ENCODE data around the gene TEX38. TPM values are rescaled to one million over a fixed set of nuclear protein-coding genes. Genes with fewer than 3 reads are reported as not detected.
"Not testable (repeated sequence)": the region's sequence is repeated elsewhere in the genome, so short reads cannot be mapped to it uniquely, and the experiment has no call there.

The TEX38 gene
- total RNA-seq, 4 donors from 2014 or later: not detected

GRCh38 chr1:46689897-46690296, 18.2 kb downstream of the TEX38 start:
- in situ Hi-C loops (cut with MboI; ENCODE audit: low pct_ligation_motif_present in 1 of 4, low pct_unique_long_range_greater_than_20kb in 1 of 4, low sequenced_read_pairs in 3 of 4): no loop called here

GRCh38 chr1:46690931-46691421, 19.3 kb downstream of the TEX38 start:
- Histone ChIP-seq H3K27ac (no peak overlapping the region), H3K9me3 (no peaks in the 10 kb centered on the region), H3K27me3 (no peaks in the 10 kb centered on the region), H3K36me3 (peaks cover 0 to 25% (median 11%) of the 10 kb centered on the region in 4 donors), H3K4me1 (peaks cover 15 to 66% (median 31%) of the 10 kb centered on the region in 4 donors), H3K4me3 (no peak overlapping the region)
- no peak for TF ChIP-seq CTCF (IDR thresholded peaks at IDR 0.05)
- no peak for TF ChIP-seq POLR2A (IDR thresholded peaks at IDR 0.05)
- TF ChIP-seq POLR2AphosphoS5 (IDR thresholded peaks at IDR 0.05): no peak
- DNase-seq: no peak
- 71 to 90% methylated on average over 1 to 2 of the region's 2 CpGs for WGBS, 2 donors (ENCODE audit: low coverage in 1 of 2)
- in situ Hi-C loops (cut with MboI; ENCODE audit: low pct_ligation_motif_present in 1 of 4, low pct_unique_long_range_greater_than_20kb in 1 of 4, low sequenced_read_pairs in 3 of 4): no loop called here
- intact Hi-C loops (cut with DNase I; ENCODE audit: low total_unique reads): no loop called here

More at GRCh38 chr1:46689897-46690296, 18.2 kb downstream of the TEX38 start:
- intact Hi-C loops (cut with DNase I; ENCODE audit: low total_unique reads): no loop called here
- Histone ChIP-seq H3K4me3 (no peak overlapping the region), H3K36me3 (peaks cover 0 to 25% (median 5%) of the 10 kb centered on the region in 4 donors), H3K27ac (no peak overlapping the region), H3K27me3 (no peaks in the 10 kb centered on the region), H3K9me3 (no peaks in the 10 kb centered on the region), H3K4me1 (peaks cover 15 to 71% (median 32%) of the 10 kb centered on the region in 4 donors)
- no peak for DNase-seq
- WGBS, 2 donors (ENCODE audit: low coverage in 1 of 2): 63 to 92% methylated on average over 1 of the region's 1 CpG
- no peak for TF ChIP-seq CTCF (IDR thresholded peaks at IDR 0.05)
- TF ChIP-seq POLR2A (IDR thresholded peaks at IDR 0.05): no peak
- no peak for TF ChIP-seq POLR2AphosphoS5 (IDR thresholded peaks at IDR 0.05)
- no peak for TF ChIP-seq EP300 (IDR thresholded peaks at IDR 0.05; ENCODE audit: low read depth)

GRCh38 chr1:46691997-46692790, 20.5 kb downstream of the TEX38 start:
- TF ChIP-seq CTCF (IDR thresholded peaks at IDR 0.05) (peak in 1 of 5 experiments; percentile 20), POLR2A (IDR thresholded peaks at IDR 0.05) (no peak), POLR2AphosphoS5 (IDR thresholded peaks at IDR 0.05) (no peak)
- DNase-seq: no peak
- Histone ChIP-seq H3K27me3 (no peaks in the 10 kb centered on the region), H3K9me3 (no peaks in the 10 kb centered on the region), H3K27ac (no peak overlapping the region), H3K36me3 (peaks cover 0 to 28% (median 13%) of the 10 kb centered on the region in 4 donors), H3K4me3 (no peak overlapping the region), H3K4me1 (peaks cover 11 to 54% (median 20%) of the 10 kb centered on the region in 4 donors)
- intact Hi-C loops (cut with DNase I; ENCODE audit: low total_unique reads): no loop called here
- in situ Hi-C loops (cut with MboI; ENCODE audit: low pct_ligation_motif_present in 1 of 4, low pct_unique_long_range_greater_than_20kb in 1 of 4, low sequenced_read_pairs in 3 of 4): no loop called here
- 55 to 62% methylated on average over 5 to 6 of the region's 6 CpGs for WGBS, 2 donors (ENCODE audit: low coverage in 1 of 2)

- Histone ChIP-seq H3K4me3 (no peak overlapping the region), H3K4me1 (peaks cover 8 to 45% (median 11%) of the 10 kb centered on the region in 4 donors), H3K9me3 (no peaks in the 10 kb centered on the region), H3K27ac (peak overlapping the region in 3 of 4 donors; percentile 13 to 49 (median 40)), H3K36me3 (peaks cover 0 to 33% (median 14%) of the 10 kb centered on the region in 4 donors), H3K27me3 (no peaks in the 10 kb centered on the region)
- intact Hi-C loops (cut with DNase I; ENCODE audit: low total_unique reads): no loop called here
- 37 to 52% methylated on average over 2 to 3 of the region's 3 CpGs for WGBS, 2 donors (ENCODE audit: low coverage in 1 of 2)
- TF ChIP-seq POLR2AphosphoS5 (IDR thresholded peaks at IDR 0.05) (no peak), CTCF (IDR thresholded peaks at IDR 0.05) (no peak), POLR2A (IDR thresholded peaks at IDR 0.05) (no peak), EP300 (IDR thresholded peaks at IDR 0.05; ENCODE audit: low read depth) (no peak)
- in situ Hi-C loops (cut with MboI; ENCODE audit: low pct_ligation_motif_present in 1 of 4, low pct_unique_long_range_greater_than_20kb in 1 of 4, low sequenced_read_pairs in 3 of 4): no loop called here
- DNase-seq: no peak
These were observed 21.4 kb downstream of the TEX38 start for GRCh38 chr1:46692811-46693770.

- H3K27me3 ChIP-seq; in situ Hi-C loops (cut with MboI; ENCODE audit: low pct_ligation_motif_present in 1 of 4, low pct_unique_long_range_greater_than_20kb in 1 of 4, low sequenced_read_pairs in 3 of 4); DNase-seq; H3K9me3 ChIP-seq; H3K27ac ChIP-seq; intact Hi-C loops (cut with DNase I; ENCODE audit: low total_unique reads); H3K4me3 ChIP-seq: not testable (repeated sequence)
- Histone ChIP-seq H3K36me3 (peaks cover 0 to 25% (median 11%) of the 10 kb centered on the region in 4 donors), H3K4me1 (peaks cover 8 to 29% (median 10%) of the 10 kb centered on the region in 4 donors)
- WGBS, 2 donors (ENCODE audit: low coverage in 1 of 2): 84% methylated on average over 4 of the region's 4 CpGs; no CpG with 5 or more reads in 1 of the 2 donors
These were observed 23.0 kb downstream of the TEX38 start for GRCh38 chr1:46694676-46695075.
